OCI-M2 (cell line): ENCODE measurements around the gene KANK2.

Source experiments
- DNase-seq: peaks from one replicate; lab custom pipeline; 2025; ENCODE audit not compliant: unreplicated experiment; lab: John Stamatoyannopoulos, UW

KANK2 gene

GRCh38 chr19:11226716-11227166 is 29.4 kb upstream of the KANK2 start:
- no peak for DNase-seq

GRCh38 chr19:11225815-11226214 is 28.5 kb upstream of the KANK2 start:
- no peak for DNase-seq

GRCh38 chr19:11225172-11225571 is 27.8 kb upstream of the KANK2 start:
- no peak for DNase-seq

GRCh38 chr19:11224429-11224828 is 27.1 kb upstream of the KANK2 start:
- no peak for DNase-seq

GRCh38 chr19:11223200-11223599 is 25.9 kb upstream of the KANK2 start:
- DNase-seq = no peak

GRCh38 chr19:11221082-11221598 is 23.8 kb upstream of the KANK2 start:
- DNase-seq = no peak

GRCh38 chr19:11214387-11214786 is 17.0 kb upstream of the KANK2 start:
- DNase-seq = no peak

- no peak for DNase-seq
Measured at GRCh38 chr19:11210656-11210928, 13.2 kb upstream of the KANK2 start.

- no peak for DNase-seq
Measured at GRCh38 chr19:11209839-11210655, 12.7 kb upstream of the KANK2 start.

- no peak for DNase-seq
Measured at GRCh38 chr19:11208561-11209471, 11.5 kb upstream of the KANK2 start.

GRCh38 chr19:11205939-11206570 is 8.7 kb upstream of the KANK2 start:
- no peak for DNase-seq

GRCh38 chr19:11204943-11205349 is 7.6 kb upstream of the KANK2 start:
- DNase-seq = no peak

- DNase-seq = no peak
Measured at GRCh38 chr19:11204076-11204602, 6.8 kb upstream of the KANK2 start.

GRCh38 chr19:11203194-11204075 is 6.1 kb upstream of the KANK2 start:
- DNase-seq = peak; percentile 96

- no peak for DNase-seq
Measured at GRCh38 chr19:11202488-11203193, 5.3 kb upstream of the KANK2 start.

- no peak for DNase-seq
Measured at GRCh38 chr19:11201791-11202190, 4.4 kb upstream of the KANK2 start.

GRCh38 chr19:11200931-11201330 is 3.6 kb upstream of the KANK2 start:
- DNase-seq = no peak

- DNase-seq = no peak
Measured at GRCh38 chr19:11200015-11200574, 2.8 kb upstream of the KANK2 start.

GRCh38 chr19:11199517-11199916 is 2.2 kb upstream of the KANK2 start:
- no peak for DNase-seq
